Dermis microvascular lymphatic vessel endothelial cell (primary cell): ENCODE measurements around the gene ZNF692. TPM values are rescaled to one million over a fixed set of nuclear protein-coding genes. Genes with fewer than 3 reads are reported as not detected.
A peak's percentile ranks its signal among the peaks of the same experiment; 100 is the strongest.
"Not testable (repeated sequence)": the region's sequence is repeated elsewhere in the genome, so short reads cannot be mapped to it uniquely, and the experiment has no call there.

Experiments used
- DNase-seq, 2 donors: peaks; one replicate each; pipeline versions ENCODE4 v3.0.0 to v3.0.0-alpha.2; 2010; ENCODE audit warnings: low read depth in 2 of 2
- total RNA-seq: library from RNA; depleted of rRNA; stranded (reverse); fragments of >200 nt; gene quantifications from 2 replicates; pipeline ENCODE4 v1.2.1, GENCODE V29; 2014

Gene ZNF692
- total RNA-seq, 1 donor from 2014 or later, result 5.0 TPM

GRCh38 chr1:248810727-248811513 lies 48.0 kb downstream of the ZNF692 start:
- no peak for DNase-seq

- no peak for DNase-seq
Observed at GRCh38 chr1:248810000-248810726, 48.7 kb downstream of the ZNF692 start.

GRCh38 chr1:248808876-248809275 lies 50.0 kb downstream of the ZNF692 start:
- no peak for DNase-seq

GRCh38 chr1:248807067-248807737 lies 51.7 kb downstream of the ZNF692 start:
- peak; percentile 18 to 54 for DNase-seq

- DNase-seq, result no peak
Observed at GRCh38 chr1:248805876-248806275, 53.0 kb downstream of the ZNF692 start.

- DNase-seq, result no peak
Observed at GRCh38 chr1:248804771-248805681, 53.9 kb downstream of the ZNF692 start.

- DNase-seq, result not testable (repeated sequence)
Observed at GRCh38 chr1:248803501-248803900, 55.4 kb downstream of the ZNF692 start.

GRCh38 chr1:248802454-248802853 lies 56.4 kb downstream of the ZNF692 start:
- no peak for DNase-seq

- DNase-seq, result no peak
Observed at GRCh38 chr1:248800459-248800858, 58.4 kb downstream of the ZNF692 start.

Other genes starting within 250 kb of the ZNF692 start
- gene OR2T11, start 224.0 kb downstream of the ZNF692 start, total RNA-seq, result not detected in 2 replicates
- not detected in 2 replicates for gene OR2T35, start 213.8 kb downstream of the ZNF692 start, total RNA-seq
- not detected in 2 replicates for gene OR2T27, start 203.6 kb downstream of the ZNF692 start, total RNA-seq
- gene OR14I1, start 156.3 kb downstream of the ZNF692 start, total RNA-seq, result not detected in 2 replicates
- not detected in 2 replicates for gene LYPD8, start 103.3 kb downstream of the ZNF692 start, total RNA-seq
- 17.6 and 24.8 TPM in 2 replicates for gene SH3BP5L, start 33.2 kb downstream of the ZNF692 start, total RNA-seq
- gene ZNF672, start 20.9 kb downstream of the ZNF692 start, total RNA-seq, result 15.9 and 22.9 TPM in 2 replicates
- 5.9 and 7.5 TPM in 2 replicates for gene PGBD2, start 47.1 kb upstream of the ZNF692 start, total RNA-seq